C4-2B (cell line): Measurements from ENCODE around the gene SLC35D2.

Source experiments
- ZFX ChIP-seq: fragments of 450-650 bp; IDR thresholded peaks from 2 replicates; pipeline ENCODE4 v1.6.1; 2017
- TF ChIP-seq, protein P1 (sequence below): fragments of 450-650 bp; conservative IDR thresholded peaks from 2 replicates; pipeline ENCODE4 v1.5.1; 2017; ENCODE audit warnings: mild to moderate bottlenecking

DNA sequence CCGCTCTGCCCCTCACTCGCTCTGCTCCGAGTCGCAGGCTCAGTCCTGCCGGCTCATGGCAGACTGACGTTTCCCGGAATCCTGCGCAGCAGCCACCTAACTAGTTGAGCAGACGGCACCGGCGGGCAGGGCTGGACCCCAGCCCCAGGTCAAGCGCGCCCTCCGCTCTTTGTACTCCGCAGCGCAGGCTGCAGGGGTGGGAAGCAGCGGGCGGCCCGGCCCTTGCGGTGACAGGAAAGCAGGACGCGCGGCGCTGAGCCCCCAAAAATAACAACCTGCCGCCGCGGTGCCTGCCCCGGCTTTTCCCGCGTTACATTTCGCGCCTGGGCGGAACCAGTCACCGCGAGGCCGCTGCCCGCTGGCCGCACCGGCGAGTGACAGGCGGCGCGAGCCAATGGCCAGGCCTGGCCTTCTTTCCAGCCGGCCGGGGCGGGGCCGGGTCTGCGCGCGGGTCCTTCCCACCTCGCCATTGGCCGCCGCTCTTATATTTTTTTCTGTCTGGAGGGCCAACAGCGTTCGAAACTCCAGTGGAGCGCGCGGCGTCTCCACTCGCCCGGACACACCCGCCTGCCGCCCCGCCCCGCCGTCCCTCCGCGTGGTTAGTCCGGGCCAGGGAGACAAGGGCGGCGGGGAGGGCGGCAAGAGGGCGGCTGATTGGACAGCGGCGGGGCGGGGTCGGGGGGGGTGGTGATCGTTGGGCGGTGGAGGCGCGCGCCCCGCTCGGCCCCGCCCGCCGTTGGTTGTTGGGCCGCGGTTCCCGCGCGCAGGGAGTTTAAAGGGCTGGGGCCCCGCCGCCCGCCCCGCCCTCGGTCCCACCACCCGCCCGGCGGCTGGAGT is 34.8 kb upstream of the SLC35D2 start, which contains the start of gene ZNF367:
- TF ChIP-seq, protein P1, sequence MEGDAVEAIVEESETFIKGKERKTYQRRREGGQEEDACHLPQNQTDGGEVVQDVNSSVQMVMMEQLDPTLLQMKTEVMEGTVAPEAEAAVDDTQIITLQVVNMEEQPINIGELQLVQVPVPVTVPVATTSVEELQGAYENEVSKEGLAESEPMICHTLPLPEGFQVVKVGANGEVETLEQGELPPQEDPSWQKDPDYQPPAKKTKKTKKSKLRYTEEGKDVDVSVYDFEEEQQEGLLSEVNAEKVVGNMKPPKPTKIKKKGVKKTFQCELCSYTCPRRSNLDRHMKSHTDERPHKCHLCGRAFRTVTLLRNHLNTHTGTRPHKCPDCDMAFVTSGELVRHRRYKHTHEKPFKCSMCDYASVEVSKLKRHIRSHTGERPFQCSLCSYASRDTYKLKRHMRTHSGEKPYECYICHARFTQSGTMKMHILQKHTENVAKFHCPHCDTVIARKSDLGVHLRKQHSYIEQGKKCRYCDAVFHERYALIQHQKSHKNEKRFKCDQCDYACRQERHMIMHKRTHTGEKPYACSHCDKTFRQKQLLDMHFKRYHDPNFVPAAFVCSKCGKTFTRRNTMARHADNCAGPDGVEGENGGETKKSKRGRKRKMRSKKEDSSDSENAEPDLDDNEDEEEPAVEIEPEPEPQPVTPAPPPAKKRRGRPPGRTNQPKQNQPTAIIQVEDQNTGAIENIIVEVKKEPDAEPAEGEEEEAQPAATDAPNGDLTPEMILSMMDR = no peak
- no peak for TF ChIP-seq ZFX
